Gastrocnemius medialis (tissue), 4 donors: ENCODE measurements around the gene THSD7B. TPM values are rescaled to one million over a fixed set of nuclear protein-coding genes. Genes with fewer than 3 reads are reported as not detected.
"Not testable (repeated sequence)": the region's sequence is repeated elsewhere in the genome, so short reads cannot be mapped to it uniquely, and the experiment has no call there.

Experiments
- ATAC-seq, 2 donors: fragments of 150-250 bp; one replicate each; pipeline ENCODE4 v1.9.1; 2016
- DNase-seq, 2 donors: peaks; one replicate each; pipeline ENCODE4 v3.0.0-alpha.2; 2019
- H3K27ac ChIP-seq, 4 donors: fragments of 200-600 bp; sonication (generic); 1 replicate in 1 of 4; 2 replicates in 3 of 4; pipeline ENCODE4 v1.5.1; 2016 to 2018; ENCODE audit warnings: mild to moderate bottlenecking in 2 of 4, moderate library complexity in 1 of 4
- H3K27me3 ChIP-seq, 3 donors: fragments of 200-600 bp; sonication (generic) in 2 of 3; 1 replicate in 1 of 3; 2 replicates in 2 of 3; pipeline versions ENCODE4 v1.5.1 to v1.6.0; 2016 to 2019; ENCODE audit warnings: mild to moderate bottlenecking in 1 of 3, moderate library complexity in 1 of 3
- H3K36me3 ChIP-seq, 2 donors: fragments of 200-600 bp; sonication (generic) in 1 of 2; one replicate each; pipeline ENCODE4 v1.5.1; 2017 to 2018
- H3K4me1 ChIP-seq, 2 donors: fragments of 200-600 bp; sonication (generic) in 1 of 2; one replicate each; pipeline ENCODE4 v1.5.1; 2016 to 2017; ENCODE audit warnings: mild to moderate bottlenecking in 2 of 2
- H3K4me3 ChIP-seq, 4 donors: fragments of 200-600 bp; sonication (generic) in 3 of 4; 1 replicate in 1 of 4; 2 replicates in 3 of 4; pipeline ENCODE4 v1.5.1; 2016 to 2019; ENCODE audit warnings: mild to moderate bottlenecking in 2 of 4
- H3K9me3 ChIP-seq, 3 donors: fragments of 200-600 bp; sonication (generic) in 2 of 3; 1 replicate in 1 of 3; 2 replicates in 2 of 3; pipeline ENCODE4 v1.5.1; 2016 to 2019
- CTCF ChIP-seq, 5 experiments: fragments of 450-650 bp in 3 of 5; fragments of 200-600 bp in 2 of 5; sonication (generic) in 2 of 5; IDR thresholded peaks in 4 of 5; conservative IDR thresholded peaks in 1 of 5; 1 replicate in 4 of 5; 2 replicates in 1 of 5; pipeline ENCODE4 v1.5.1; 2016 to 2019; ENCODE audit warnings: antibody characterized with exemption in 5 of 5, mild to moderate bottlenecking in 3 of 5, moderate library complexity in 3 of 5
- POLR2A ChIP-seq, 2 donors: fragments of 450-650 bp; IDR thresholded peaks; one replicate each; pipeline ENCODE4 v1.6.1; 2017; ENCODE audit warnings: antibody characterized with exemption in 2 of 2, mild to moderate bottlenecking in 2 of 2, moderate library complexity in 2 of 2
- in situ Hi-C, 4 donors: fragments of 200-750 bp; cut with MboI; loops; one replicate each; pipeline versions ENCODE4 v1.15.0 to v1.8.0; 2017; ENCODE audit warnings: low sequenced_read_pairs in 4 of 4
- intact Hi-C: fragments of 100-400 bp; cut with DNase I; formaldehyde crosslinking; loops from one replicate; pipeline ENCODE4 v1.15.1; 2023; ENCODE audit warnings: low total_unique reads
- total RNA-seq, 4 donors: library from RNA; depleted of rRNA; stranded (reverse); fragments of >200 nt; gene quantifications; one replicate each; pipeline versions ENCODE4 v1.1.0 to v1.2.3, GENCODE V29; 2016

Gene THSD7B
- total RNA-seq, 4 donors from 2014 or later = not detected

GRCh38 chr2:136738044-136738443 lies 27.3 kb upstream of the THSD7B start:
- TF ChIP-seq POLR2A (IDR thresholded peaks at IDR 0.05) (no peak), CTCF (IDR thresholded peaks at IDR 0.05 in 4 of 5, conservative IDR thresholded peaks at IDR 0.05 in 1 of 5) (no peak)
- Histone ChIP-seq H3K4me3 (no peak overlapping the region), H3K27ac (no peak overlapping the region), H3K9me3 (no peaks in the 10 kb centered on the region), H3K27me3 (no peaks in the 10 kb centered on the region), H3K4me1 (no peaks in the 10 kb centered on the region), H3K36me3 (no peaks in the 10 kb centered on the region)
- intact Hi-C loops = no loop called here
- no peak for DNase-seq
- in situ Hi-C loops = no loop called here
- no peak for ATAC-seq

GRCh38 chr2:136741471-136741870 lies 23.9 kb upstream of the THSD7B start:
- TF ChIP-seq POLR2A (IDR thresholded peaks at IDR 0.05) (no peak), CTCF (IDR thresholded peaks at IDR 0.05 in 4 of 5, conservative IDR thresholded peaks at IDR 0.05 in 1 of 5) (no peak)
- intact Hi-C loops = no loop called here
- Histone ChIP-seq H3K4me1 (no peaks in the 10 kb centered on the region), H3K27ac (no peak overlapping the region), H3K27me3 (no peaks in the 10 kb centered on the region), H3K36me3 (no peaks in the 10 kb centered on the region), H3K9me3 (peaks cover 0 to 3% (median 0%) of the 10 kb centered on the region in 3 donors), H3K4me3 (no peak overlapping the region)
- ATAC-seq (no peak), DNase-seq (no peak)
- in situ Hi-C loops = no loop called here

GRCh38 chr2:136750065-136750464 lies 15.3 kb upstream of the THSD7B start:
- no peak overlapping the region for H3K4me3 ChIP-seq
- no peaks in the 10 kb centered on the region for H3K36me3 ChIP-seq
- H3K9me3 ChIP-seq = no peaks in the 10 kb centered on the region
- in situ Hi-C loops (no loop called here), intact Hi-C loops (no loop called here)
- no peak for TF ChIP-seq CTCF (IDR thresholded peaks at IDR 0.05 in 4 of 5, conservative IDR thresholded peaks at IDR 0.05 in 1 of 5)
- no peak for TF ChIP-seq POLR2A (IDR thresholded peaks at IDR 0.05)
- no peak for DNase-seq
- H3K4me1 ChIP-seq = no peaks in the 10 kb centered on the region
- H3K27ac ChIP-seq = no peak overlapping the region
- ATAC-seq = no peak
- H3K27me3 ChIP-seq = no peaks in the 10 kb centered on the region

- in situ Hi-C loops = no loop called here
- no peak for TF ChIP-seq POLR2A (IDR thresholded peaks at IDR 0.05)
- no peak for TF ChIP-seq CTCF (IDR thresholded peaks at IDR 0.05 in 4 of 5, conservative IDR thresholded peaks at IDR 0.05 in 1 of 5)
- H3K9me3 ChIP-seq = no peaks in the 10 kb centered on the region
- no peaks in the 10 kb centered on the region for H3K4me1 ChIP-seq
- DNase-seq (no peak), ATAC-seq (no peak)
- H3K27me3 ChIP-seq = no peaks in the 10 kb centered on the region
- no peak overlapping the region for H3K27ac ChIP-seq
- no peaks in the 10 kb centered on the region for H3K36me3 ChIP-seq
- no peak overlapping the region for H3K4me3 ChIP-seq
- intact Hi-C loops = no loop called here
Measured at GRCh38 chr2:136751406-136751805, 13.9 kb upstream of the THSD7B start.

GRCh38 chr2:136758504-136758903 lies 6.8 kb upstream of the THSD7B start:
- intact Hi-C loops = not testable (repeated sequence)

More at GRCh38 chr2:136758504-136758903, 6.8 kb upstream of the THSD7B start:
- DNase-seq, in situ Hi-C loops, ATAC-seq, H3K4me1 ChIP-seq, H3K27me3 ChIP-seq, H3K27ac ChIP-seq, H3K9me3 ChIP-seq, H3K4me3 ChIP-seq, H3K36me3 ChIP-seq: not testable (repeated sequence)
